GM10248 (cell line): ENCODE measurements around the gene PAPPA2.

Experiments
- CTCF ChIA-PET: fragments of 300-600 bp; sonication (Branson Sonifier 250); formaldehyde crosslinking; extraction: SDS; loops from one replicate; lab custom pipeline; 2021; ENCODE audit warnings: antibody characterized with exemption; lab: Yijun Ruan, JAX
- POLR2A ChIA-PET: fragments of 350-650 bp; sonication (Branson Sonifier 250); formaldehyde crosslinking; extraction: SDS; loops from one replicate; lab custom pipeline; 2020; ENCODE audit warnings: antibody characterized with exemption; lab: Yijun Ruan, JAX
- DNase-seq: peaks from one replicate; pipeline ENCODE4 v3.0.0; 2012; ENCODE audit errors: extremely low spot score
- TF ChIP-seq, protein P1 (sequence below): IDR thresholded peaks from 2 replicates; pipeline ENCODE4 v1.5.1; 2012; ENCODE audit warnings: mild to moderate bottlenecking, low read depth; ENCODE audit errors: extremely low read depth, missing control alignments, control extremely low read depth

The PAPPA2 gene

GRCh38 chr1:176839216-176839615 is 376.2 kb downstream of the PAPPA2 start:
- ChIA-PET POLR2A (no interaction called here), CTCF (interaction anchor here (6.7 kb wide), 1 partner anchor 279 kb away, joined by 35 read pairs; no protein-coding TSS in a partner anchor)
- TF ChIP-seq, protein P1, sequence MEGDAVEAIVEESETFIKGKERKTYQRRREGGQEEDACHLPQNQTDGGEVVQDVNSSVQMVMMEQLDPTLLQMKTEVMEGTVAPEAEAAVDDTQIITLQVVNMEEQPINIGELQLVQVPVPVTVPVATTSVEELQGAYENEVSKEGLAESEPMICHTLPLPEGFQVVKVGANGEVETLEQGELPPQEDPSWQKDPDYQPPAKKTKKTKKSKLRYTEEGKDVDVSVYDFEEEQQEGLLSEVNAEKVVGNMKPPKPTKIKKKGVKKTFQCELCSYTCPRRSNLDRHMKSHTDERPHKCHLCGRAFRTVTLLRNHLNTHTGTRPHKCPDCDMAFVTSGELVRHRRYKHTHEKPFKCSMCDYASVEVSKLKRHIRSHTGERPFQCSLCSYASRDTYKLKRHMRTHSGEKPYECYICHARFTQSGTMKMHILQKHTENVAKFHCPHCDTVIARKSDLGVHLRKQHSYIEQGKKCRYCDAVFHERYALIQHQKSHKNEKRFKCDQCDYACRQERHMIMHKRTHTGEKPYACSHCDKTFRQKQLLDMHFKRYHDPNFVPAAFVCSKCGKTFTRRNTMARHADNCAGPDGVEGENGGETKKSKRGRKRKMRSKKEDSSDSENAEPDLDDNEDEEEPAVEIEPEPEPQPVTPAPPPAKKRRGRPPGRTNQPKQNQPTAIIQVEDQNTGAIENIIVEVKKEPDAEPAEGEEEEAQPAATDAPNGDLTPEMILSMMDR: no peak
- DNase-seq: no peak

DNA sequence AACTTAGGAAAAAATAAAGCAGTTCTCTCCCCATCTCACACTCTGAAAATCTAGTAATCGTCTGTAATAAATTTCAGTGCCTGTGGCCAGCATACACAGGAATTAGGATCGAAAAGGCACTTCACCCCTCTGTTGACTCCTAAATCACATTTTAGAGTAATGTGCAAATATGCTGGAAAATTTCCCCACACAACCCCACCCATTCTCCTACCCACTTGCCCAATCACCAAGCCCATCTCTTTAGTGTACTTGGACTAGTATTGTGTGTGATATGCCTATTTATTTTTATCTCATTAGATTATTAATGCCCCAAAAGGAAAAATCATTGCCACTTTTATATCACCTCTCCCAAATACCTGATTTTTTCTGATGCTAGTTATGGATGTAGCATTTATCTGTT is 378.3 kb downstream of the PAPPA2 start:
- DNase-seq: no peak
- TF ChIP-seq, protein P1: no peak
- ChIA-PET CTCF (interaction anchor here (6.7 kb wide), 1 partner anchor 282 kb away, joined by 35 read pairs; no protein-coding TSS in a partner anchor), POLR2A (no interaction called here)

DNA sequence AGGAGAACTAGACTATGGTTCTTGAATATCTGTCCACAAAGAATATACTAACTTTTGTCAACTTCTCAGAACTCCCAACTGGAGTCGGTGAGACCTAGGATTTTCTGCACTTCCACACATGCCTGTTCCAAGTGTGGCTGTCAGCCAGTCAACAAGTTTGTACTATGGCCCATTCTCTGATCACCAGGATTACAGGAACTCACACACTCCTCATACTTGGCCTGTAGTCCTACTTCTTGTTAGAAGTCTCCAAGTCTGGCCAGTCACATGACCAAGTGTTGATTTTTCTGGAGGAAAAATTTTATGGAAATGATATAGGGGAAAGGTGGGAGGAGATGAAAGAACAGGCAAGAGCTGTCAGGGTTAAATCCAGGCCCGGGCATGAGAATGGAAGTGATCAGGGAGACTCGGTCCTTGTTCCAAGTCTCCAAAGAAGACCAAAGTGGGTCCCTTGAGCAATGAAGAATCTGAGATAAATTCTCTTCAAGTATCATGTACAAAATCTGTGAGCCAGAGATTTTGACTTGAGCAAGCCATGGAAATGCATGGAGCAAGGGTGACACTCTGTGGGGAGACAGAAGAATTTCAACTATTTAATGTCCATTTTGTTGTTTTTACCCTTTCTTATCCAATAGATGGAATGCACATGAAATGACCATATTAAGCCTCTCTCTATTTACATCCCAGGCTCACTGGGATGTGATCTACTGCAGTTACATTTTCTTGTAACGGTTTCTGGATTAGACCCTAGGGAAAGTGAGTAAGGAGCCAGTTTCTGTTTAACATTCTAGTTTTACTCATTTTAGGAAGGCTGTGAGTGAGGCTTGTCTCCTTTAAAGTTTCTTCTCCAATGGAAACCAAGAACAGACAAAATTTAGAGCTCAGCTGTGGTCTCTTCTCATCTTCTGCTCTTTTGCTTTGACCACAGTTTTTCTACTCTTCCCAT is 380.6 kb downstream of the PAPPA2 start:
- no peak for DNase-seq
- CTCF ChIA-PET: interaction anchor here (1.1 to 6.7 kb wide), 6 partner anchors 16 to 471 kb away, joined by 3 to 35 read pairs (median 3); no protein-coding TSS in a partner anchor
- POLR2A ChIA-PET: no interaction called here
- TF ChIP-seq, protein P1: peak; percentile 35

DNA sequence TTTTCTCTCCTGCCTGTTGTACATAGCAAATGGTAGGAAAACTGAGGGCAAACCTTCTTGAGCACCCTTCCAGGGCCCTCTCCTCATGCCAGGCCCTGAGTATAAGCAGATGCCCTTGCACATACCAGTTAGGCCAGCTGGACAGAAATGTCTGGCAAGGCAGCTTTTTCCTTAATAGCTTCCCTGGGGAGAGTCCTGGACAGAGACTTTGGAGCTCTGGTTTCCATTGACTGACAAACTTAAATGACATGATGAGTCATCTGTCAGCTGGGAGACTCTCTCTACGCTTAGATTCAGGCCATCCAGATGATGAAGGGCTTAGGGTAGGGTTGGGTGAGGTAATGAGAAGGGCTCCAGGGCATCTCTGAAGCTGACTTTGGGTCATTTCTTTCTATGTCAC is 384.1 kb downstream of the PAPPA2 start:
- TF ChIP-seq, protein P1: no peak
- ChIA-PET CTCF (interaction anchor here (1.2 to 1.9 kb wide), 2 partner anchors 114 to 287 kb away, joined by 3 to 8 read pairs; no protein-coding TSS in a partner anchor), POLR2A (no interaction called here)
- DNase-seq: no peak

DNA sequence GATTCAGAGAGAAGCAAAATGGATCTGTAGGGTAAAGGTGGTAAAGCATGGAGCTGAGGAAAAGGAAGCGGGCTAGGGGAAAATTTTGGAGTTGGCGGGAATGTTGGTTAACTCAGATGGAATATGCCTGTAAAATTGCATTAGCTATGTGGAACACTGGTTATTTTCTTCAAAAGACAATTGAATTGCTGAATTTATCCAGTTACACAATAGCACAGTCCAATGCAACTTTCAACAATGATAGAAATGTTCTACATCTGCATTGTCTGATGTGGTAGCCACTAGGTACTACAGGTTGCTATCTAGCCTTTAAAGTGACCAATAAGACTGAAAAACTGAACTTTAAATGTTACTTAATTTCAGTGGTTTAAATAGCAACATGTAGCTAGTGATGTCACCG is 386.3 kb downstream of the PAPPA2 start:
- POLR2A ChIA-PET: no interaction called here
- CTCF ChIA-PET: interaction anchor here (1.7 kb wide), 1 partner anchor 289 kb away, joined by 4 read pairs; no protein-coding TSS in a partner anchor
- TF ChIP-seq, protein P1: no peak
- DNase-seq: no peak

DNA sequence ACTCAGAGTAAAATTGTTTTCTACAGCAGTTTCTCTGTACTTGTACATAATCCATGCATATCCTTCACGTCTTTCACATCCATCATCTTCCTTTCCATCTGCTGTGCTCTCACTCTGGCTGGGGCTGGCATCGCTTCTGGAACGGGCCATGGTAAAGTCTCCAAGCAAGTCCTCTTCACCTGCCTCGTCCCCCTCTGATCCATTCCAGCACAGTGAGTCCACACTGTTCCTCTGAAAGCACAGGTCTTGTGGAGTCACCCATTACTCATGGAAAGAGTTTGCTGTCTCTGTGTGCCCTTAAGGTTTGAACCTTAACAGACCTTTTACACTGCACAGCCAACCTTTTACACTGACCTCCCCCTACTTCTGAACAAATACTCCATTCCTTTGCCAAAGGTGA is 387.9 kb downstream of the PAPPA2 start:
- ChIA-PET CTCF (no interaction called here), POLR2A (no interaction called here)
- no peak for DNase-seq
- TF ChIP-seq, protein P1: no peak
